ENCODE data around the gene CDON. TPM values are rescaled to one million over a fixed set of nuclear protein-coding genes. Genes with fewer than 3 reads are reported as not detected.

CDON gene
- total RNA-seq, 1 experiment from 2014 or later: 17.2 TPM

GRCh38 chr11:125918140-125918840 is 144.4 kb downstream of the CDON start:
- Histone ChIP-seq H2BK5ac (ENCODE audit: insufficient read length, low read length) (no peak overlapping the region), H3K4ac (ENCODE audit: low read depth, low read length) (no peak overlapping the region), H3K27me3 (ENCODE audit: insufficient read depth, low read length) (no peaks in the 10 kb centered on the region), H2AFZ (ENCODE audit: low read length) (no peak overlapping the region), H4K20me1 (ENCODE audit: control insufficient read depth, insufficient read depth, insufficient read length) (no peaks in the 10 kb centered on the region), H3K27ac (ENCODE audit: insufficient read length, low read depth, low read length) (no peak overlapping the region), H3K4me2 (ENCODE audit: insufficient read depth, insufficient read length, low read length) (no peak overlapping the region), H3T11ph (ENCODE audit: low read length) (no peak overlapping the region), H2BK20ac (ENCODE audit: low read depth, low read length, poor library complexity, severe bottlenecking) (no peak overlapping the region), H3K4me1 (ENCODE audit: insufficient read depth, low read length) (no peaks in the 10 kb centered on the region), H4K91ac (ENCODE audit: insufficient read length, low read depth, low read length) (no peak overlapping the region), H3K18ac (ENCODE audit: insufficient read length, low read depth, low read length) (no peak overlapping the region), H3K79me1 (ENCODE audit: insufficient read depth, low read depth, low read length, poor library complexity, severe bottlenecking) (no peaks in the 10 kb centered on the region), H2BK15ac (ENCODE audit: low read depth, low read length) (no peak overlapping the region), H2AK5ac (ENCODE audit: insufficient read length, low read length) (no peak overlapping the region), H2BK12ac (ENCODE audit: insufficient read length, low read depth, low read length) (no peak overlapping the region), H3K9ac (ENCODE audit: extremely low read depth, insufficient read length, low read length) (no peak overlapping the region), H3K79me2 (ENCODE audit: insufficient read depth, low read length) (no peaks in the 10 kb centered on the region), H3K14ac (ENCODE audit: insufficient read depth, low read length) (no peak overlapping the region), H3K23ac (ENCODE audit: insufficient read length, low read depth, low read length) (no peak overlapping the region), H3K56ac (ENCODE audit: insufficient read length, low read depth, low read length) (no peak overlapping the region), H2BK120ac (ENCODE audit: low read depth, low read length, poor library complexity, severe bottlenecking) (no peak overlapping the region), H4K8ac (replicated peaks; ENCODE audit: insufficient read length, low read depth, low read length) (no peak overlapping the region), H3K9me3 (ENCODE audit: control insufficient read depth, low read depth, low read length) (no peaks in the 10 kb centered on the region), H3K23me2 (ENCODE audit: insufficient read length, low read depth, low read length, poor library complexity, severe bottlenecking) (no peaks in the 10 kb centered on the region), H4K5ac (ENCODE audit: insufficient read length, low read depth, low read length) (no peak overlapping the region)
- peaks cover 2 to 6% of the 10 kb centered on the region in 2 experiments; a peak in 3 of 4 replicates for H3K4me1 Mint-ChIP-seq
- H3K4me3 Mint-ChIP-seq: no peak overlapping the region
- no peaks in the 10 kb centered on the region for H3K9me3 Mint-ChIP-seq
- no peak for DNase-seq
- no peaks in the 10 kb centered on the region; the same call in 1 of the 2 replicates for H3K27me3 Mint-ChIP-seq (ENCODE audit: low read depth)
- TF ChIP-seq, protein P1, sequence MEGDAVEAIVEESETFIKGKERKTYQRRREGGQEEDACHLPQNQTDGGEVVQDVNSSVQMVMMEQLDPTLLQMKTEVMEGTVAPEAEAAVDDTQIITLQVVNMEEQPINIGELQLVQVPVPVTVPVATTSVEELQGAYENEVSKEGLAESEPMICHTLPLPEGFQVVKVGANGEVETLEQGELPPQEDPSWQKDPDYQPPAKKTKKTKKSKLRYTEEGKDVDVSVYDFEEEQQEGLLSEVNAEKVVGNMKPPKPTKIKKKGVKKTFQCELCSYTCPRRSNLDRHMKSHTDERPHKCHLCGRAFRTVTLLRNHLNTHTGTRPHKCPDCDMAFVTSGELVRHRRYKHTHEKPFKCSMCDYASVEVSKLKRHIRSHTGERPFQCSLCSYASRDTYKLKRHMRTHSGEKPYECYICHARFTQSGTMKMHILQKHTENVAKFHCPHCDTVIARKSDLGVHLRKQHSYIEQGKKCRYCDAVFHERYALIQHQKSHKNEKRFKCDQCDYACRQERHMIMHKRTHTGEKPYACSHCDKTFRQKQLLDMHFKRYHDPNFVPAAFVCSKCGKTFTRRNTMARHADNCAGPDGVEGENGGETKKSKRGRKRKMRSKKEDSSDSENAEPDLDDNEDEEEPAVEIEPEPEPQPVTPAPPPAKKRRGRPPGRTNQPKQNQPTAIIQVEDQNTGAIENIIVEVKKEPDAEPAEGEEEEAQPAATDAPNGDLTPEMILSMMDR (conservative IDR thresholded peaks at IDR 0.05): peak; percentile 52
- WGBS (ENCODE audit: extremely low coverage, insufficient read length, low lambda C conversion rate): no CpG with 5 or more reads among the region's 13 CpGs
- H3K36me3 Mint-ChIP-seq (ENCODE audit: insufficient read depth in 1 of 3, low read depth in 3 of 3): no peaks in the 10 kb centered on the region
- H3K27ac Mint-ChIP-seq: no peak overlapping the region

Data from H9 (cell line).